Suppressor macrophage treated with lipopolysaccharide for 1 hour (primary cell): ENCODE measurements around the gene COL4A6.
A peak's percentile ranks its signal among the peaks of the same experiment; 100 is the strongest.

Experiments used
- DNase-seq, 3 donors: peaks; one replicate each; pipeline ENCODE4 v3.0.0-alpha.2; 2020 to 2022

COL4A6 gene

GRCh38 chrX:108209006-108209554 is 229.1 kb downstream of the COL4A6 start:
- DNase-seq, result no peak

- no peak for DNase-seq
Observed at GRCh38 chrX:108203540-108203939, 234.7 kb downstream of the COL4A6 start.

- peak; percentile 17 to 34 (median 30) for DNase-seq
Observed at GRCh38 chrX:108199691-108200090, 238.5 kb downstream of the COL4A6 start.

- no peak for DNase-seq
Observed at GRCh38 chrX:108199041-108199440, 239.2 kb downstream of the COL4A6 start.

GRCh38 chrX:108198420-108198819 is 239.8 kb downstream of the COL4A6 start:
- no peak for DNase-seq

- DNase-seq, result no peak
Observed at GRCh38 chrX:108186811-108187210, 251.4 kb downstream of the COL4A6 start.

- no peak for DNase-seq
Observed at GRCh38 chrX:108178143-108178498, 260.1 kb downstream of the COL4A6 start.

- no peak for DNase-seq
Observed at GRCh38 chrX:108177351-108178142, 260.7 kb downstream of the COL4A6 start.

GRCh38 chrX:108173874-108174273 is 264.3 kb downstream of the COL4A6 start:
- no peak for DNase-seq

GRCh38 chrX:108171671-108172070 is 266.6 kb downstream of the COL4A6 start:
- DNase-seq, result no peak

GRCh38 chrX:108169768-108170167 is 268.5 kb downstream of the COL4A6 start:
- DNase-seq, result no peak

- no peak for DNase-seq
Observed at GRCh38 chrX:108168961-108169740, 269.1 kb downstream of the COL4A6 start.

GRCh38 chrX:108167211-108167872 is 270.9 kb downstream of the COL4A6 start:
- DNase-seq, result no peak

- DNase-seq, result no peak
Observed at GRCh38 chrX:108165383-108166111, 272.7 kb downstream of the COL4A6 start.

- no peak for DNase-seq
Observed at GRCh38 chrX:108163333-108164082, 274.7 kb downstream of the COL4A6 start.

- no peak for DNase-seq
Observed at GRCh38 chrX:108162265-108162664, 276.0 kb downstream of the COL4A6 start.

GRCh38 chrX:108160309-108160708 is 277.9 kb downstream of the COL4A6 start:
- no peak for DNase-seq

- no peak for DNase-seq
Observed at GRCh38 chrX:108159028-108159670, 279.1 kb downstream of the COL4A6 start.

GRCh38 chrX:108157628-108158027 is 280.6 kb downstream of the COL4A6 start:
- DNase-seq, result no peak

GRCh38 chrX:108156934-108157466 is 281.2 kb downstream of the COL4A6 start:
- DNase-seq, result no peak

GRCh38 chrX:108156082-108156481 is 282.1 kb downstream of the COL4A6 start:
- DNase-seq, result no peak
